ENCODE results near the gene GAA.

DNA sequence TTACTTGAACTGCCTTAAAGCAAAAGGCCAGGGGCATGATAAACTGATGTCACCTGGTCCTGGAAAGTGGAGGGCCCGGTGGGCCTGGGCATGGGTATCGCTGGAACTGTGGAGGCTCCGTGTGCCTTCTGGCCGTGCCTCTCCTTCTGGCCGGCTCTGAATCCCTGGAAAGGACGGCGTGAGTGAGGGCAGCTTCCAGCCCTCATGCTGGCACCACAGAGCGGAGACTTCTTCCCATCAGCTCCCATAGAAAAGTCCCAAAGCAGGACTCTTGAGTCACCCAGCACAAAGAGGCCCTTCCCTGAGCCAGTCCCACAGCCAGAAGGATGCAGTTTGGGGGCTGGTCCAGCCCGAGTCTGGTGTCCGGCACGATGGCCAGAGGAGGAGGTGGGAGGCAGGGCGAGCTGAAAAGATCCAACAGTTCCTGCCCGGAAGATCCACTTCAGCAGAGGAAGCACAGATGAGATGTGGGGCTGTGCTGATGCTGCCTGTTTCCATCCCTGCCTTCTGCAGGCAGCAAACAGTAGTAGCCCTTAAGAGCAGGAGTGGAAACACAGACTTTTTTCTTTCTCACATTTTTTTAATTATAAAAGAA lies 7.8 kb downstream of the GAA start:
- TF ChIP-seq, protein P1, sequence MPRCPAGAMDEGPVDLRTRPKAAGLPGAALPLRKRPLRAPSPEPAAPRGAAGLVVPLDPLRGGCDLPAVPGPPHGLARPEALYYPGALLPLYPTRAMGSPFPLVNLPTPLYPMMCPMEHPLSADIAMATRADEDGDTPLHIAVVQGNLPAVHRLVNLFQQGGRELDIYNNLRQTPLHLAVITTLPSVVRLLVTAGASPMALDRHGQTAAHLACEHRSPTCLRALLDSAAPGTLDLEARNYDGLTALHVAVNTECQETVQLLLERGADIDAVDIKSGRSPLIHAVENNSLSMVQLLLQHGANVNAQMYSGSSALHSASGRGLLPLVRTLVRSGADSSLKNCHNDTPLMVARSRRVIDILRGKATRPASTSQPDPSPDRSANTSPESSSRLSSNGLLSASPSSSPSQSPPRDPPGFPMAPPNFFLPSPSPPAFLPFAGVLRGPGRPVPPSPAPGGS (IDR thresholded peaks at IDR 0.05; ENCODE audit: borderline replicate concordance, insufficient read depth, low read depth, low read length, poor library complexity, severe bottlenecking) = no peak
- TF ChIP-seq, protein P2, sequence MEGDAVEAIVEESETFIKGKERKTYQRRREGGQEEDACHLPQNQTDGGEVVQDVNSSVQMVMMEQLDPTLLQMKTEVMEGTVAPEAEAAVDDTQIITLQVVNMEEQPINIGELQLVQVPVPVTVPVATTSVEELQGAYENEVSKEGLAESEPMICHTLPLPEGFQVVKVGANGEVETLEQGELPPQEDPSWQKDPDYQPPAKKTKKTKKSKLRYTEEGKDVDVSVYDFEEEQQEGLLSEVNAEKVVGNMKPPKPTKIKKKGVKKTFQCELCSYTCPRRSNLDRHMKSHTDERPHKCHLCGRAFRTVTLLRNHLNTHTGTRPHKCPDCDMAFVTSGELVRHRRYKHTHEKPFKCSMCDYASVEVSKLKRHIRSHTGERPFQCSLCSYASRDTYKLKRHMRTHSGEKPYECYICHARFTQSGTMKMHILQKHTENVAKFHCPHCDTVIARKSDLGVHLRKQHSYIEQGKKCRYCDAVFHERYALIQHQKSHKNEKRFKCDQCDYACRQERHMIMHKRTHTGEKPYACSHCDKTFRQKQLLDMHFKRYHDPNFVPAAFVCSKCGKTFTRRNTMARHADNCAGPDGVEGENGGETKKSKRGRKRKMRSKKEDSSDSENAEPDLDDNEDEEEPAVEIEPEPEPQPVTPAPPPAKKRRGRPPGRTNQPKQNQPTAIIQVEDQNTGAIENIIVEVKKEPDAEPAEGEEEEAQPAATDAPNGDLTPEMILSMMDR (IDR thresholded peaks at IDR 0.05 in 2 of 3, conservative IDR thresholded peaks at IDR 0.05 in 1 of 3; ENCODE audit: control insufficient read depth in 2 of 3, extremely low read depth in 1 of 3, insufficient read depth in 1 of 3, low read depth in 3 of 3, low read length in 3 of 3) = no peak
- no peak for TF ChIP-seq SMC3 (IDR thresholded peaks at IDR 0.05; ENCODE audit: borderline replicate concordance, low read length)

Data from GM12878 (cell line).